Measurements from ENCODE around the gene VPS16.

The VPS16 gene

DNA sequence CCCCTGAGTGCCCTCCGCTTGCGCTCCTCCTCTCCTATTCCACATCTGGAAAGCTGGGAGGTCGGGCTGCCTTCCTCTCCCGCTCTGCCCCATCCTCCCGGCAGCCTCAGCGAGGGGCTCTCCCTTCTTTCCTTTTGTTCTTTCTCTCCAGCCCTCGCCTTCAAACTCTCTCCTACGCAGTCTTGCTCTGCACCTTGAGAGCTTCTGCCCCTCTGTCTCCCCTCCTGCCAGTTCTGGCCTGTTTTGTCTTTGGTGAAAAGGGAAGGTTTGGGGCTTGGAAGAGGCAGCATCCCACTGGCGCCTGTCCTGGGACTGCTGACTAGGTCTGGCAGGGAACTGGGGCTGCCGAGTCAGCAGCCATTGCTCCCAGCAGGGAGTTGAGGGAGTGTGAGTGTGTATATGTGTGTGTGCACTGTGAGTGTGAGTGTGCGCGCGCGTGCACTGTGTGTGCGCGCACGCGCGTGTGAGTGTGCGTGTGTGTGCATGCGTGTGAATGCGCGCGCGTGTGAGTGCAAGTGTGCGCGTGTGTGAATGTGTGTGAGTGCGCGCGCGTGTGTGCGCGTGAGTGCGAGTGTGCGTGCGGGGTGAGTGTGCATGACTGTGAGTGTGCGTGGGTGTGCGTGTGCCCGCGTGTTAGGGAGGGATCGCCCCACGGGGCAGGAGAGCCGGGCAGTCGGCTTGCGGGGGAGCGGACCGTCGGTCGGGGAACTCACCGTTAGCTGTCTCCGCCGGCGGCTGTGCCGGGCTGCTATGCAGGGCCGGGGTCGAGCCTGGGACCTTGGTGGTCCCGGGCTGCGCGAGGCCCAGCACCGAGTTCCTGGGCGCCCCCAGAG is 40.6 kb upstream of the VPS16 start:
- H3K27ac Mint-ChIP-seq, result peak overlapping the region; percentile 95

GRCh38 chr20:2800521-2801285 is 39.8 kb upstream of the VPS16 start, which contains the start of gene CPXM1:
TSS of gene CPXM1 (minus strand) at chr20:2800627. CDS start at chr20:2800572, 55 bp downstream.
- Mint-ChIP-seq H3K27ac (peak within 1 kb of the TSS; percentile 96), H3K9me3 (no peaks in the 10 kb centered on the region), H3K27me3 (ENCODE audit: low read depth, poor library complexity) (peaks cover 43% of the 10 kb centered on the region)

More for the DNA sequence above, 40.6 kb upstream of the VPS16 start:
- Mint-ChIP-seq H3K9me3 (no peaks in the 10 kb centered on the region), H3K4me1 (peaks cover 58% of the 10 kb centered on the region), H3K27me3 (ENCODE audit: low read depth, poor library complexity) (peaks cover 35% of the 10 kb centered on the region), H3K4me3 (peak overlapping the region; percentile 99), H3K36me3 (ENCODE audit: low read depth) (peaks cover 29% of the 10 kb centered on the region)
- TF ChIP-seq, protein P1, sequence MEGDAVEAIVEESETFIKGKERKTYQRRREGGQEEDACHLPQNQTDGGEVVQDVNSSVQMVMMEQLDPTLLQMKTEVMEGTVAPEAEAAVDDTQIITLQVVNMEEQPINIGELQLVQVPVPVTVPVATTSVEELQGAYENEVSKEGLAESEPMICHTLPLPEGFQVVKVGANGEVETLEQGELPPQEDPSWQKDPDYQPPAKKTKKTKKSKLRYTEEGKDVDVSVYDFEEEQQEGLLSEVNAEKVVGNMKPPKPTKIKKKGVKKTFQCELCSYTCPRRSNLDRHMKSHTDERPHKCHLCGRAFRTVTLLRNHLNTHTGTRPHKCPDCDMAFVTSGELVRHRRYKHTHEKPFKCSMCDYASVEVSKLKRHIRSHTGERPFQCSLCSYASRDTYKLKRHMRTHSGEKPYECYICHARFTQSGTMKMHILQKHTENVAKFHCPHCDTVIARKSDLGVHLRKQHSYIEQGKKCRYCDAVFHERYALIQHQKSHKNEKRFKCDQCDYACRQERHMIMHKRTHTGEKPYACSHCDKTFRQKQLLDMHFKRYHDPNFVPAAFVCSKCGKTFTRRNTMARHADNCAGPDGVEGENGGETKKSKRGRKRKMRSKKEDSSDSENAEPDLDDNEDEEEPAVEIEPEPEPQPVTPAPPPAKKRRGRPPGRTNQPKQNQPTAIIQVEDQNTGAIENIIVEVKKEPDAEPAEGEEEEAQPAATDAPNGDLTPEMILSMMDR (IDR thresholded peaks at IDR 0.05), result no peak
- peak; percentile 33 for DNase-seq

GRCh38 chr20:2801286-2801728 is 39.2 kb upstream of the VPS16 start:
- Mint-ChIP-seq H3K4me3 (peak overlapping the region; percentile 92), H3K9me3 (no peaks in the 10 kb centered on the region), H3K4me1 (peaks cover 68% of the 10 kb centered on the region), H3K27me3 (ENCODE audit: low read depth, poor library complexity) (peaks cover 49% of the 10 kb centered on the region), H3K27ac (no peak overlapping the region), H3K36me3 (ENCODE audit: low read depth) (peaks cover 23% of the 10 kb centered on the region)
- DNase-seq, result no peak
- TF ChIP-seq, protein P1 (IDR thresholded peaks at IDR 0.05), result no peak

More at GRCh38 chr20:2800521-2801285, 39.8 kb upstream of the VPS16 start, which contains the start of gene CPXM1:
- peak within 1 kb of the TSS; percentile 99 for H3K4me3 Mint-ChIP-seq
- TF ChIP-seq, protein P1 (IDR thresholded peaks at IDR 0.05), result peak; percentile 6
- peaks cover 62% of the 10 kb centered on the region for H3K4me1 Mint-ChIP-seq
- peaks cover 24% of the 10 kb centered on the region for H3K36me3 Mint-ChIP-seq (ENCODE audit: low read depth)
- DNase-seq, result peak; percentile 82

DNA sequence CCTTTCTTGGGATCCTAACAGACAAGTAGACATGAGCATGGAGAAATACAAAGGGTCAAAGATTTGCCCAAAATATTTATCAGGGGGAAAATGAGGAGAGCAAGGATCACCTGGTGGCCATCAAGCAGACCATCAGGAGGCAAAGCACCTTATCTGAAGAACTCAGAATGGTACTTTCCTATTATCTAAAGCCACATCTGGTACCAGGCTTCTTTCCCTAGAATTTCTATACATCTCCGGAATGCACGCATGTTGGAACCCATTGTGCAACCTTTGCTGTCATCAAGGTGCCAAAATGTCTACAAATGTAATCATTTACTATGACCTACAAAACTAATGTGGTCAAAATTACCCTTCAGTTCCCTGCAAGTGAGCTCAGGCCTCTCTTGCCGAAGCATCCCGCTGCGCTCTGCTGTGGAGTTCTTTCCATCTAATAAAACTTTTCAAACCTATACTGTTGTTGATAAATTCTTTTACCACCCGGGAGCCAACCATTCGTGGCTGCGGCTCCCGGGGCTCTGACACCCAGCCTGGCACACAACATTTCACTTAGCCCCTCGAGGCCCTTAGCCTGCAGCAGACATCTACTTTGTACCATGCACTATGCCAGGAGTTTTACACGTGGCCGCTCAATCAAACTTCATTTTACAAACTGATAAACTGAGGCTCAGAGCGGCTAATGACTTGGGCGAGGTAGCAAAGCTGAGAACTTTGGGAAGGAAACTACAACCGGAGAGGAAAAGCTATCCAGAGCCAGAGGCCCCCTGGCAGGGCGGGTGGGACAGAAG is 36.3 kb upstream of the VPS16 start:
- TF ChIP-seq, protein P1 (IDR thresholded peaks at IDR 0.05), result no peak
- Mint-ChIP-seq H3K27ac (no peak overlapping the region), H3K4me1 (peaks cover 57% of the 10 kb centered on the region), H3K36me3 (ENCODE audit: low read depth) (peaks cover 5% of the 10 kb centered on the region), H3K9me3 (peaks cover 20% of the 10 kb centered on the region), H3K4me3 (peak overlapping the region; percentile 52), H3K27me3 (ENCODE audit: low read depth, poor library complexity) (peaks cover 58% of the 10 kb centered on the region)
- no peak for DNase-seq

- Mint-ChIP-seq H3K27ac (no peak overlapping the region), H3K4me1 (peaks cover 48% of the 10 kb centered on the region), H3K36me3 (ENCODE audit: low read depth) (peaks cover 6% of the 10 kb centered on the region), H3K4me3 (peak overlapping the region; percentile 52), H3K27me3 (ENCODE audit: low read depth, poor library complexity) (peaks cover 58% of the 10 kb centered on the region), H3K9me3 (peaks cover 26% of the 10 kb centered on the region)
- TF ChIP-seq, protein P1 (IDR thresholded peaks at IDR 0.05), result no peak
- peak; percentile 53 for DNase-seq
Measured at GRCh38 chr20:2804852-2805688, 35.5 kb upstream of the VPS16 start.

Data from nephron progenitor cell (in vitro differentiated cells).